HL-60/S4 (cell line): Measurements from ENCODE around the gene DESI1.
"Not testable (repeated sequence)": the region's sequence is repeated elsewhere in the genome, so short reads cannot be mapped to it uniquely, and the experiment has no call there.

ENCODE experiments used
- in situ Hi-C: fragments of 300-500 bp; cut with MboI; formaldehyde crosslinking; loops from 2 replicates; pipeline ENCODE4 v1.14.3; 2022; ENCODE audit warnings: low sequenced_read_pairs

DESI1 gene

GRCh38 chr22:41563051-41563711 is 57.7 kb downstream of the DESI1 start:
- in situ Hi-C loops, result no loop called here

GRCh38 chr22:41562461-41562860 is 58.4 kb downstream of the DESI1 start:
- in situ Hi-C loops, result no loop called here

GRCh38 chr22:41561788-41562187 is 59.1 kb downstream of the DESI1 start:
- in situ Hi-C loops, result no loop called here

GRCh38 chr22:41561335-41561734 is 59.5 kb downstream of the DESI1 start:
- in situ Hi-C loops, result no loop called here

GRCh38 chr22:41560095-41560471 is 60.8 kb downstream of the DESI1 start:
- in situ Hi-C loops, result no loop called here

- in situ Hi-C loops, result not testable (repeated sequence)
These were observed 62.6 kb downstream of the DESI1 start for GRCh38 chr22:41558241-41558630.

- in situ Hi-C loops, result no loop called here
These were observed 63.2 kb downstream of the DESI1 start for GRCh38 chr22:41557401-41558240.

- in situ Hi-C loops, result no loop called here
These were observed 64.3 kb downstream of the DESI1 start for GRCh38 chr22:41556561-41556960.

- in situ Hi-C loops, result no loop called here
These were observed 65.4 kb downstream of the DESI1 start for GRCh38 chr22:41555325-41555982.

GRCh38 chr22:41551877-41552582 is 68.8 kb downstream of the DESI1 start:
- in situ Hi-C loops, result no loop called here

GRCh38 chr22:41550952-41551491 is 69.8 kb downstream of the DESI1 start:
- in situ Hi-C loops, result no loop called here

- in situ Hi-C loops, result no loop called here
These were observed 72.0 kb downstream of the DESI1 start for GRCh38 chr22:41548830-41549211.
